Measurements from ENCODE around the gene GCN1. TPM values are rescaled to one million over a fixed set of nuclear protein-coding genes. Genes with fewer than 3 reads are reported as not detected.

GCN1 gene
- polyA plus RNA-seq, 3 donors, result 5.0 to 22.1 (median 8.3) TPM

GRCh38 chr12:120230326-120230973 lies 35.9 kb upstream of the GCN1 start:
- TF ChIP-seq CTCF (IDR thresholded peaks at IDR 0.05), result no peak
- Histone ChIP-seq H4K20me1 (ENCODE audit: insufficient read depth, low read length) (peaks cover 87% of the 10 kb centered on the region), H3K4me3 (replicated peaks in 1 of 3; ENCODE audit: low read depth in 2 of 3, low read length in 3 of 3) (peak overlapping the region in 1 of 3 experiments; percentile 70), H3K4me2 (replicated peaks; ENCODE audit: extremely low read depth, low read length, poor library complexity, severe bottlenecking) (peak overlapping the region; percentile 81), H3K9me3 (replicated peaks in 1 of 2; ENCODE audit: control insufficient read depth in 1 of 2, insufficient read depth in 1 of 2, low read length in 2 of 2) (no peaks in the 10 kb centered on the region), H3K4me1 (ENCODE audit: control insufficient read depth in 1 of 2, insufficient read depth in 2 of 2, low read length in 2 of 2) (peaks cover 100% of the 10 kb centered on the region in 2 donors), H3K79me2 (ENCODE audit: insufficient read depth, low read length) (peaks cover 90% of the 10 kb centered on the region), H3K27ac (ENCODE audit: low read depth in 1 of 2, low read length in 2 of 2) (peak overlapping the region; percentile 94), H3K27me3 (ENCODE audit: control insufficient read depth in 2 of 2, insufficient read depth in 2 of 2, low read length in 2 of 2) (no peaks in the 10 kb centered on the region), H2AFZ (ENCODE audit: insufficient read depth, low read depth, low read length, poor library complexity, severe bottlenecking) (no peak overlapping the region), H3K36me3 (replicated peaks in 1 of 2; ENCODE audit: control insufficient read depth in 1 of 2, insufficient read depth in 2 of 2, low read length in 2 of 2) (peaks cover 14 to 16% of the 10 kb centered on the region in 2 donors), H3K9ac (ENCODE audit: insufficient read depth, low read length, poor library complexity, severe bottlenecking) (peak overlapping the region; percentile 47)
- H3K27me3 Mint-ChIP-seq (ENCODE audit: low read depth in 3 of 3), result no peaks in the 10 kb centered on the region
- DNase-seq, result peak in 1 of 3 donors; percentile 32
- H3K4me1 Mint-ChIP-seq, result peaks cover 100% of the 10 kb centered on the region
- H3K27ac Mint-ChIP-seq, result peak overlapping the region; percentile 91 to 99 (median 97)
- WGBS (ENCODE audit: insufficient coverage), result 87% methylated on average over 3 of the region's 9 CpGs
- H3K4me3 Mint-ChIP-seq, result peak overlapping the region; percentile 55 to 89
- intact Hi-C loops (cut with micrococcal nuclease), result no loop called here
- H3K9me3 Mint-ChIP-seq, result no peaks in the 10 kb centered on the region
- H3K36me3 Mint-ChIP-seq, result peaks cover 22 to 48% of the 10 kb centered on the region in 2 donors

GRCh38 chr12:120229487-120230325 lies 35.2 kb upstream of the GCN1 start:
- H3K4me1 ChIP-seq (ENCODE audit: control insufficient read depth in 1 of 2, insufficient read depth in 2 of 2, low read length in 2 of 2), result peaks cover 100% of the 10 kb centered on the region in 2 donors
- no peak for DNase-seq
- no peaks in the 10 kb centered on the region for H3K9me3 Mint-ChIP-seq
- WGBS (ENCODE audit: insufficient coverage), result 62% methylated on average over 6 of the region's 12 CpGs
- peaks cover 90% of the 10 kb centered on the region for H3K79me2 ChIP-seq (ENCODE audit: insufficient read depth, low read length)
- H3K4me3 Mint-ChIP-seq, result peak overlapping the region in 1 of 2 donors; percentile 89
- TF ChIP-seq CTCF (IDR thresholded peaks at IDR 0.05), result no peak
- H3K4me3 ChIP-seq (replicated peaks in 1 of 3; ENCODE audit: low read depth in 2 of 3, low read length in 3 of 3), result peak overlapping the region in 1 of 3 experiments; percentile 70
- H3K4me2 ChIP-seq (replicated peaks; ENCODE audit: extremely low read depth, low read length, poor library complexity, severe bottlenecking), result peak overlapping the region; percentile 81
- peaks cover 16% of the 10 kb centered on the region in 2 donors for H3K36me3 ChIP-seq (replicated peaks in 1 of 2; ENCODE audit: control insufficient read depth in 1 of 2, insufficient read depth in 2 of 2, low read length in 2 of 2)
- intact Hi-C loops (cut with micrococcal nuclease), result loop anchor here (2.0 kb wide), 1 partner anchor 35 kb away; the partner anchor contains the start of gene PXN (in 2 of the 2)
- no peaks in the 10 kb centered on the region for H3K27me3 ChIP-seq (ENCODE audit: control insufficient read depth in 2 of 2, insufficient read depth in 2 of 2, low read length in 2 of 2)
- H4K20me1 ChIP-seq (ENCODE audit: insufficient read depth, low read length), result peaks cover 87% of the 10 kb centered on the region
- peaks cover 100% of the 10 kb centered on the region for H3K4me1 Mint-ChIP-seq
- no peaks in the 10 kb centered on the region for H3K27me3 Mint-ChIP-seq (ENCODE audit: low read depth in 3 of 3)
- H2AFZ ChIP-seq (ENCODE audit: insufficient read depth, low read depth, low read length, poor library complexity, severe bottlenecking), result no peak overlapping the region
- H3K27ac Mint-ChIP-seq, result peak overlapping the region in 6 of 7 donors; percentile 78 to 99 (median 98)
- H3K27ac ChIP-seq (ENCODE audit: low read depth in 1 of 2, low read length in 2 of 2), result peak overlapping the region; percentile 94
- no peaks in the 10 kb centered on the region for H3K9me3 ChIP-seq (replicated peaks in 1 of 2; ENCODE audit: control insufficient read depth in 1 of 2, insufficient read depth in 1 of 2, low read length in 2 of 2)
- H3K9ac ChIP-seq (ENCODE audit: insufficient read depth, low read length, poor library complexity, severe bottlenecking), result peak overlapping the region; percentile 47
- H3K36me3 Mint-ChIP-seq, result peaks cover 23 to 46% of the 10 kb centered on the region in 2 donors
